Body of pancreas (tissue), 4 donors: ENCODE measurements around the gene RBP5.

Experiments used
- POLR2A ChIP-seq, 3 donors: fragments of 450-650 bp; IDR thresholded peaks; one replicate each; pipeline ENCODE4 v1.6.1; 2016; ENCODE audit warnings: antibody characterized with exemption in 3 of 3, mild to moderate bottlenecking in 2 of 3
- TF ChIP-seq, protein P1 (sequence below), 7 experiments: fragments of 450-650 bp in 4 of 7; fragments of 200-600 bp in 3 of 7; sonication (generic) in 3 of 7; IDR thresholded peaks; one replicate each; pipeline ENCODE4 v1.5.1; 2016 to 2019; ENCODE audit warnings: antibody characterized with exemption in 7 of 7

DNA sequence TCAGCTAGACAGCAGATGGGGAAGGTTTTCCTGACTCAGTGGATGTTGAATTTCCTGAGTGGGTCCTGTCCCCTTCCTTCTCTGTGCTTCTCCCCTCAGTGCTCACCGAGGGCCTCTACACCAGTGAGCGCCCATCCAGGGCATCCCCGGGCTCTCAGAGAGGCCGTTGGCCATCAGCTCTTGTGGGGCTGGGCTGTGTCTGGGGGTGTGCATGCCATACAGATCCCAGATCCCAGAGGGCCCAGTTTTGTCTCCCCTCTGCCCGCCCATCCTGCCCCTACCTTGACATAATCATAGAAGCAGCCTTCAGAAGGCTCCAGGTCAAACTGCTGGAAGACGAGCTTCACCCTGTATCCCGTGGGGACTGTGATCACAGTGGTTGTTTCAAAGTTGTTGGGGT is 37.5 kb downstream of the RBP5 start:
- TF ChIP-seq, protein P1, sequence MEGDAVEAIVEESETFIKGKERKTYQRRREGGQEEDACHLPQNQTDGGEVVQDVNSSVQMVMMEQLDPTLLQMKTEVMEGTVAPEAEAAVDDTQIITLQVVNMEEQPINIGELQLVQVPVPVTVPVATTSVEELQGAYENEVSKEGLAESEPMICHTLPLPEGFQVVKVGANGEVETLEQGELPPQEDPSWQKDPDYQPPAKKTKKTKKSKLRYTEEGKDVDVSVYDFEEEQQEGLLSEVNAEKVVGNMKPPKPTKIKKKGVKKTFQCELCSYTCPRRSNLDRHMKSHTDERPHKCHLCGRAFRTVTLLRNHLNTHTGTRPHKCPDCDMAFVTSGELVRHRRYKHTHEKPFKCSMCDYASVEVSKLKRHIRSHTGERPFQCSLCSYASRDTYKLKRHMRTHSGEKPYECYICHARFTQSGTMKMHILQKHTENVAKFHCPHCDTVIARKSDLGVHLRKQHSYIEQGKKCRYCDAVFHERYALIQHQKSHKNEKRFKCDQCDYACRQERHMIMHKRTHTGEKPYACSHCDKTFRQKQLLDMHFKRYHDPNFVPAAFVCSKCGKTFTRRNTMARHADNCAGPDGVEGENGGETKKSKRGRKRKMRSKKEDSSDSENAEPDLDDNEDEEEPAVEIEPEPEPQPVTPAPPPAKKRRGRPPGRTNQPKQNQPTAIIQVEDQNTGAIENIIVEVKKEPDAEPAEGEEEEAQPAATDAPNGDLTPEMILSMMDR (IDR thresholded peaks at IDR 0.05), result no peak
- no peak for TF ChIP-seq POLR2A (IDR thresholded peaks at IDR 0.05)
